Left renal cortex interstitium (tissue), 4 donors: ENCODE measurements around the gene ZFY. TPM values are rescaled to one million over a fixed set of nuclear protein-coding genes. Genes with fewer than 3 reads are reported as not detected.
"Not testable (repeated sequence)": the region's sequence is repeated elsewhere in the genome, so short reads cannot be mapped to it uniquely, and the experiment has no call there.

ENCODE experiments used
- DNase-seq, 4 donors: peaks; one replicate each; pipeline ENCODE4 v3.0.0-alpha.2; 2013; ENCODE audit warnings: low read depth in 4 of 4, low spot score in 2 of 4, missing footprints in 1 of 4
- polyA plus RNA-seq, 4 donors: library from polyadenylated mRNA; unstranded; fragments of 120-200 nt; gene quantifications; one replicate each; pipeline ENCODE4 v1.2.1, GENCODE V29; 2013; ENCODE audit not compliant: insufficient read length in 4 of 4

ZFY gene
- polyA plus RNA-seq, 4 donors, result 14.2 to 18.9 (median 16.5) TPM

- DNase-seq, result no peak
Observed at GRCh38 chrY:2972708-2973107, 37.5 kb downstream of the ZFY start.

DNA sequence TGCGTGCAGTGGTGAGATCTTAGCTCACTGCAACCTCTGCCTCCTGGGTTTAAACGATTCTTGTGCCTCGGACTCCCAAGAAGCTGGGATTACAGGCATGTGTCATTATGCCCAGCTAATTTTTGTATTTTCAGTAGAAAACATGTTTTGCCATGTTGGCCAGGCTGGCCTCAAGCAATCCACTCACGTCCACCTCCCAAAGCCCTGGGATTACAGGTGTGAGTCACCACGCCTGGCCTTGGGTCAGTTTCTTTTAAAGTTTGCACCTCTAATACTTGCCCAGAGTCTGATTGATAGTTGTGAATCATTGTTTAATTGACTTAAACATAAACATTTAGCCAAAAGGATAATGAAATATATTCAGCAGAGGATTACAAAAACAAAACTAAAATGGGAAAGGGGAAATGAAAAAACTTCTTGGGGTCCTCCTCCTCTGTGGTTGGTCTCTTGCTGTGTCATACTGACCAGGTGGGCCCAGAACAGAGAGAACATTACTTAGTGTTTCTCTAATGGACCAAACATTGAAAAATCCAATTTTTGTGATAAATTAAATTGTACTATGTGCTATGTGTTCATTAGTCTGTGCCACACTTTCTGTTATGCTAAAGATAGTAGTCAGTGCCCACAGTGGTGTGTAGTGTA is 38.0 kb downstream of the ZFY start:
- no peak for DNase-seq

DNA sequence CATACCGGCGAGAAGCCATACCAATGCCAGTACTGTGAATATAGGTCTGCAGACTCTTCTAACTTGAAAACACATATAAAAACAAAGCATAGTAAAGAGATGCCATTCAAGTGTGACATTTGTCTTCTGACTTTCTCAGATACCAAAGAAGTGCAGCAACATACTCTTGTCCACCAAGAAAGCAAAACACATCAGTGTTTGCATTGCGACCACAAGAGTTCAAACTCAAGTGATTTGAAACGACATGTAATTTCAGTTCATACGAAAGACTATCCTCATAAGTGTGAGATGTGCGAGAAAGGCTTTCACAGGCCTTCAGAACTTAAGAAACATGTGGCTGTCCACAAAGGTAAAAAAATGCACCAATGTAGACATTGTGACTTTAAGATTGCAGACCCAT is 44.1 kb downstream of the ZFY start:
- DNase-seq, result no peak

DNA sequence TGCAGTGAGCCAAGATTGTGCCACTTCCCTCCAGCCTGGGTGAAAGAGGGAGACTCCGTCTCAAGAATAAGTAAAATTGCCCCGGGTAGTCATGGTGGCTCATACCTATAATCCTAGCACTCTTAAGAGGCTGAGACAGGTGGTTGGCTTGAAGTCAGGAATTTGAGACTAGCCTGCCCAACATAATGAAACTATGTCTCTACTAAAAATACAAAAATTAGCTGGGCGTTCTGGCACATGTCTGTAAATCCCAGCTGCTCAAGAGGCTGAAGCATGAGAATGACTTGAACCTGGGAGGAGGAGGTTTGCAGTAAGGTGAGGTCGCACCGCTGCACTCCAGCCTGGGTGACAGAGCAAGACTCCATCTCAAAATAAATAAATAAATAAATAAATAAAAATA is 49.3 kb downstream of the ZFY start:
- no peak for DNase-seq

- not testable (repeated sequence) for DNase-seq
Observed at GRCh38 chrY:2987178-2987577, 52.0 kb downstream of the ZFY start.

GRCh38 chrY:2997369-2997768 is 62.2 kb downstream of the ZFY start:
- DNase-seq, result not testable (repeated sequence)

DNA sequence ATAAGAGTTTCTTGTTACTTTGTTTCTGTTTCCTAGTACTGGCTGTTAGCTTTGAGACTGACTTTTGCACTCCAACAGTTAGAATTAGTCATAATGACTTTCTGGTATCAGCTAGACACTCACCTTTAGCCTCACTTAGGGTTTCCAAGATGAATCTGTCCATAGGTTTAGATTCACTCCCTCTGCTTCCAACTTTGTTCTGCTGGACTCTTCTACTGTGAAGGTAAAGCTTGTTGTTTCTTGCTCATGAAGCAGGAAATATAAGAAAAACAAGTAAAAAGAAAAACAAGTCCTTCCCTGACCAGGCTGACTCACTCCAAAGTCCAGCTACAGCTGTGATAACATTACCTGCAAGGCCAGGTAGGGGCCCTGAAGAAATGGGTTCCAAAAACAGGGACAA is 67.0 kb downstream of the ZFY start:
- DNase-seq, result no peak

GRCh38 chrY:3002680-3003515 is 67.7 kb downstream of the ZFY start:
- DNase-seq, result no peak

GRCh38 chrY:3003516-3003830 is 68.3 kb downstream of the ZFY start:
- no peak for DNase-seq

- no peak for DNase-seq
Observed at GRCh38 chrY:3003846-3004245, 68.7 kb downstream of the ZFY start.

DNA sequence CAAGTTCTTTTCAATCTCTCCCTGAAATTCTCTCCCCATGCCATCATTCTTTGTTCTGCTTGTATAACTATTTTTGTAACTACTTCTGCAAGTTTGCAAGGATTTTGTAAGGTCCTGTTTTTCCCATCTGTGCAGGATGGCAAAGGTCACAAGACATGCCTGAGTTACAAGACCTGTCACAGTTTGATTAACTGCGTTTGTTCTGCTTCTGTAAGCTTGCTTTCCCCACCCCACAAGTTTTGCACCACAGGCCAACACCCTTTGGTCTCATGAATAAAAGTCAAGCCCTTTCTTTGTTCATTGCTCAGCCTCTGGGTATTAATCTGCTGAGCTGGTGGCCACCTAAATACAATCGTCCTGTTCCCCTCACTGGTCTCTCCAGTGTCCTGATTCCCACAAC is 70.8 kb downstream of the ZFY start:
- DNase-seq, result not testable (repeated sequence)

DNA sequence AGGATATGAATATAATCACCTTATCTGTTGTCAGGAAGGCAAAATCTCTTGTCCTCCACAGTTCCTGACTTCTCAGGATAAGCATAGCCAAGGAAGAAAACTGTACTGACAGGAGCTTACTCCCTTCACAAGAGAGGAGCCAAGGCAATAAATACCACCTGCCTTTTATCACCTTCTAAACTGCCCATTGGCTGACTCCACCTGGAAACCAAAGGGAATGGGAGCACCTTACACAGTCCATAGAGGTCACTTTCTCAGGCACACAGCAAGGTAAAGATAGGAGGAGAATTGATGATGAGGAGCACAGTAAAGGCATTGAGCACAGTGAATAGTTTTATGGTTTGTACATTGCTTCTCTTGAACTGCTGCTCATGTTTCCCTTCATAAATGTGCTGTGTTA is 72.8 kb downstream of the ZFY start:
- no peak for DNase-seq

- no peak for DNase-seq
Observed at GRCh38 chrY:3012226-3012625, 77.0 kb downstream of the ZFY start.

DNA sequence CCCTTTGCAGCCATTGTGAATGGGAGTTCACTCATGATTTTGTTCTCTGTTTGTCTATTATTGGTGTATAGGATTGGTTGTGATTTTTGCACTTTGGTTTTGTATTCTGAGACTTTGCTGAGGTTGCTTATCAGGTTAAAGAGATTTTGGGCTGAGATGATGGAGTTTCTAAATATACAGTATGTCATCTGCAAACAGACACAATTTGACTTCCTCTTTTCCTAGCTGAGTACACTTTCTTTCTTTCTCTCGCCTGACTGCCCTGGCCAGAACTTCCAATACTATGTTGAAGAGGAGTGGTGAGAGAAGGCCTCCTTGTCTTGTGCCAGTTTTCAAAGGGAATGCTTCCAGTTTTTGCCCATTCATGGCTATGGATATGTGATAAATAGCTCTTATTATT is 81.4 kb downstream of the ZFY start:
- DNase-seq, result no peak

DNA sequence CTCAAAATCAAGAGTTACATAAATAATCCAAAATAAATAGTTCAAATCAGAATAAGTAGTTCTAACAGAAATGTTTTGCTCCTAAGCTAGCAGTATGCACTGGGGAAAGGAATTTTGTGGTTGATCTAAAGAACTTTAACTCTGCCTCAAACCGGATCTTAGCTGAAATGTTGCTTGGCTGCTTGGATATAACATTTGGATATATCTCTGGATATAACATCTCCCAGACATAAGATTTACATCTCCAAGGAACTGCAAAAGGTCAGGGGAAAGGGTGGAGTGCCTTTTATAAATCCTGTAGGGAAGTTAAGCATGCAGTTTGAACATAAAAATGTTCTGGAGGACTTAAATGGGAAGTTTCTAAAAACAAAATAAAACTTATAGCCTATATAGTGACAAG is 83.4 kb downstream of the ZFY start:
- no peak for DNase-seq

DNA sequence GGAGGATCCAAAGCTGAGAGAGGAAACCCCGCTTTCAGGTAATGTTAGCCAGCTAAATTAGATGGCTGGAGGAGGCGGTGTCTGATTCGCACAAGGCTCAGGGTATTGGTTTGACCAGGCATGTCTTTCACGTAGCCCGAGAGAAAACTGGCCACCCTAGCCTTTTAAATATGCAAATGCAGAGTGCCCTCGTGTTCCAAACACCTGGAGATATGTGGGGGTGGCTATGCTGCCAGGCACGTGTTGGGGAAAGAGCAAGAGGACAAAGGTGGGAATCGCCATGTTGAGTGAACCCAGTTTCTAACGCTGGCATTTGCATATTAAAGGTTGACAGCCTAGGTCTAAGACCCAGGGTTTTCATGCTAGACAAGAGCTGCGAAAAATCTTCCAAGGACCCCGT is 84.4 kb downstream of the ZFY start:
- DNase-seq, result no peak

GRCh38 chrY:3021176-3021575 is 86.0 kb downstream of the ZFY start:
- no peak for DNase-seq

GRCh38 chrY:3023606-3024005 is 88.4 kb downstream of the ZFY start:
- DNase-seq, result no peak

- DNase-seq, result no peak
Observed at GRCh38 chrY:3025357-3025756, 90.2 kb downstream of the ZFY start.
